ENCODE results near the gene LIMCH1. TPM values are rescaled to one million over a fixed set of nuclear protein-coding genes. Genes with fewer than 3 reads are reported as not detected.

The LIMCH1 gene
- total and polyA plus RNA-seq, 2 of the 8 experiments (the other 6 are each of a cell fraction or from before 2014, with no cell fraction given): 2.7 to 3.0 TPM

- TF ChIP-seq SAP30 (IDR thresholded peaks at IDR 0.05; ENCODE audit: insufficient read depth, insufficient replicate concordance, low read length): no peak
- no peak for TF ChIP-seq TCF12 (IDR thresholded peaks at IDR 0.05; ENCODE audit: low read depth, low read length)
These were observed 48.8 kb downstream of the LIMCH1 start (continued) for GRCh38 chr4:41586675-41587225.
